Upper lobe of left lung (tissue), 6 donors: ENCODE results near the gene RBM39. TPM values are rescaled to one million over a fixed set of nuclear protein-coding genes. Genes with fewer than 3 reads are reported as not detected.
A peak's percentile ranks its signal among the peaks of the same experiment; 100 is the strongest.

ENCODE experiments used
- ATAC-seq, 2 donors: fragments of 200-7000 bp; cut with Tn5 transposase; one replicate each; pipeline ENCODE4 v1.9.1; 2022; ENCODE audit warnings: mild to moderate bottlenecking in 2 of 2, moderate library complexity in 2 of 2; ENCODE audit not compliant: low FRiP score in 2 of 2
- DNase-seq, 2 donors: peaks; one replicate each; pipeline ENCODE4 v3.0.0-alpha.2; 2019 to 2020
- H3K27ac ChIP-seq, 4 donors: fragments of 200-600 bp; sonication (generic); one replicate each; pipeline ENCODE4 v1.5.1; 2016 to 2019
- H3K27me3 ChIP-seq, 4 donors: fragments of 200-600 bp; sonication (generic); one replicate each; pipeline ENCODE4 v1.5.1; 2017 to 2019
- H3K36me3 ChIP-seq, 4 donors: fragments of 200-600 bp; sonication (generic); one replicate each; pipeline ENCODE4 v1.5.1; 2016 to 2019
- H3K4me1 ChIP-seq, 4 donors: fragments of 200-600 bp; sonication (generic); one replicate each; pipeline ENCODE4 v1.5.1; 2018 to 2019
- H3K4me3 ChIP-seq, 4 donors: fragments of 200-600 bp; sonication (generic); one replicate each; pipeline ENCODE4 v1.5.1; 2017 to 2019; ENCODE audit warnings: mild to moderate bottlenecking in 2 of 4, moderate library complexity in 1 of 4
- H3K9me3 ChIP-seq, 4 donors: fragments of 200-600 bp; sonication (generic); one replicate each; pipeline ENCODE4 v1.5.1; 2018 to 2019
- CTCF ChIP-seq, 6 experiments: fragments of 450-650 bp in 4 of 6; fragments of 200-600 bp in 2 of 6; sonication (generic) in 2 of 6; IDR thresholded peaks; one replicate each; pipeline ENCODE4 v1.5.1; 2016 to 2019; ENCODE audit warnings: antibody characterized with exemption in 6 of 6
- EP300 ChIP-seq, 4 donors: sonication (generic); formaldehyde crosslinking; IDR thresholded peaks; one replicate each; pipeline ENCODE4 v1.5.1; 2017; ENCODE audit warnings: antibody characterized with exemption in 4 of 4, control low read depth in 2 of 4
- POLR2A ChIP-seq, 4 donors: fragments of 450-650 bp; IDR thresholded peaks; one replicate each; pipeline ENCODE4 v1.5.1; 2016 to 2017; ENCODE audit warnings: antibody characterized with exemption in 4 of 4, mild to moderate bottlenecking in 2 of 4
- POLR2AphosphoS5 ChIP-seq, 2 donors: sonication (generic); formaldehyde crosslinking; IDR thresholded peaks; one replicate each; pipeline ENCODE4 v1.5.1; 2017; ENCODE audit warnings: antibody characterized with exemption in 2 of 2
- WGBS, 2 donors: methylation state at CpG; one replicate each; pipeline ENCODE4 v1.1.5; 2017 to 2018; 5-methylcytosine and 5-hydroxymethylcytosine counted together
- total RNA-seq, 6 donors: library from RNA; depleted of rRNA in 4 of 6; stranded (reverse); fragments of >200 nt in 4 of 6; gene quantifications; one replicate each; pipeline versions ENCODE4 v1.1.0 to v1.2.1, GENCODE V29; 2016 to 2021
- donor health status: DM: no; HTN: no; CAD: no; lungs with moderate emphysema.
- donor health status: DM: no; HTN: yes; CAD: no; lungs with severe emphysema.

The RBM39 gene
- total RNA-seq, 6 donors from 2014 or later, result 220 to 925 (median 266) TPM

GRCh38 chr20:35776513-35777101 is 34.5 kb upstream of the RBM39 start:
- TF ChIP-seq POLR2AphosphoS5 (IDR thresholded peaks at IDR 0.05) (no peak), EP300 (IDR thresholded peaks at IDR 0.05) (no peak), POLR2A (IDR thresholded peaks at IDR 0.05) (no peak)
- H3K27ac ChIP-seq, result peak overlapping the region in 1 of 4 donors; percentile 31
- no peaks in the 10 kb centered on the region for H3K9me3 ChIP-seq
- WGBS, 2 donors, result 66 to 70% methylated on average over 4 of the region's 4 CpGs
- H3K4me1 ChIP-seq, result peaks cover 26 to 51% (median 33%) of the 10 kb centered on the region in 4 donors
- DNase-seq (peak in 1 of 2 donors; percentile 29), ATAC-seq (no peak)
- no peaks in the 10 kb centered on the region for H3K27me3 ChIP-seq
- H3K36me3 ChIP-seq, result peaks cover 0 to 17% (median 0%) of the 10 kb centered on the region in 4 donors
- no peak overlapping the region for H3K4me3 ChIP-seq

- Histone ChIP-seq H3K27ac (peak overlapping the region in 2 of 4 donors; percentile 91 to 98), H3K9me3 (no peaks in the 10 kb centered on the region), H3K27me3 (no peaks in the 10 kb centered on the region), H3K36me3 (peaks cover 0 to 11% (median 0%) of the 10 kb centered on the region in 4 donors), H3K4me1 (peaks cover 44 to 70% (median 55%) of the 10 kb centered on the region in 4 donors), H3K4me3 (no peak overlapping the region)
- no peak for ATAC-seq
- WGBS, 2 donors, result 79 to 86% methylated on average over 1 of the region's 1 CpG
- no peak for TF ChIP-seq POLR2A (IDR thresholded peaks at IDR 0.05)
- no peak for TF ChIP-seq POLR2AphosphoS5 (IDR thresholded peaks at IDR 0.05)
- TF ChIP-seq EP300 (IDR thresholded peaks at IDR 0.05), result no peak
- no peak for TF ChIP-seq CTCF (IDR thresholded peaks at IDR 0.05)
- DNase-seq, result no peak
Observed at GRCh38 chr20:35774391-35774790, 32.3 kb upstream of the RBM39 start.

GRCh38 chr20:35773154-35773751 is 31.2 kb upstream of the RBM39 start:
- peak overlapping the region; percentile 89 to 98 (median 92) for H3K27ac ChIP-seq
- WGBS, 2 donors, result 25 to 29% methylated on average over 6 to 8 of the region's 8 CpGs
- no peaks in the 10 kb centered on the region for H3K9me3 ChIP-seq
- peak in 1 of 2 donors; percentile 4 for ATAC-seq
- TF ChIP-seq POLR2A (IDR thresholded peaks at IDR 0.05), result peak in 1 of 4 donors; percentile 49
- TF ChIP-seq EP300 (IDR thresholded peaks at IDR 0.05), result no peak
- TF ChIP-seq POLR2AphosphoS5 (IDR thresholded peaks at IDR 0.05), result peak; percentile 73 to 76
- peak in 1 of 2 donors; percentile 67 for DNase-seq
- H3K27me3 ChIP-seq, result no peaks in the 10 kb centered on the region
- H3K4me1 ChIP-seq, result peaks cover 54 to 81% (median 66%) of the 10 kb centered on the region in 4 donors
- H3K36me3 ChIP-seq, result peaks cover 0 to 8% (median 0%) of the 10 kb centered on the region in 4 donors
- H3K4me3 ChIP-seq, result peak overlapping the region in 3 of 4 donors; percentile 62 to 82 (median 70)

- DNase-seq (no peak), ATAC-seq (no peak)
- Histone ChIP-seq H3K27me3 (no peaks in the 10 kb centered on the region), H3K4me1 (peaks cover 61 to 86% (median 73%) of the 10 kb centered on the region in 4 donors), H3K36me3 (peaks cover 0 to 8% (median 0%) of the 10 kb centered on the region in 4 donors), H3K4me3 (peak overlapping the region; percentile 62 to 82 (median 67)), H3K27ac (peak overlapping the region; percentile 89 to 98 (median 92)), H3K9me3 (no peaks in the 10 kb centered on the region)
- 4 to 11% methylated on average over 8 of the region's 8 CpGs for WGBS, 2 donors
- no peak for TF ChIP-seq EP300 (IDR thresholded peaks at IDR 0.05)
- no peak for TF ChIP-seq CTCF (IDR thresholded peaks at IDR 0.05)
- TF ChIP-seq POLR2AphosphoS5 (IDR thresholded peaks at IDR 0.05), result no peak
- no peak for TF ChIP-seq POLR2A (IDR thresholded peaks at IDR 0.05)
Observed at GRCh38 chr20:35772563-35773058, 30.6 kb upstream of the RBM39 start.

- Histone ChIP-seq H3K36me3 (peaks cover 0 to 8% (median 0%) of the 10 kb centered on the region in 4 donors), H3K4me1 (peaks cover 64 to 86% (median 75%) of the 10 kb centered on the region in 4 donors), H3K4me3 (peak within 1 kb of the TSS; percentile 62 to 82 (median 67)), H3K27me3 (no peaks in the 10 kb centered on the region), H3K27ac (peak within 1 kb of the TSS; percentile 89 to 98 (median 93)), H3K9me3 (no peaks in the 10 kb centered on the region)
- TF ChIP-seq POLR2AphosphoS5 (IDR thresholded peaks at IDR 0.05), result peak; percentile 98 to 99
- TF ChIP-seq CTCF (IDR thresholded peaks at IDR 0.05), result peak in 4 of 6 experiments; percentile 68 to 86 (median 72)
- peak in 3 of 4 donors; percentile 83 to 89 (median 88) for TF ChIP-seq POLR2A (IDR thresholded peaks at IDR 0.05)
- peak; percentile 93 to 99 (median 98) for TF ChIP-seq EP300 (IDR thresholded peaks at IDR 0.05)
- WGBS, 2 donors, result 5 to 10% methylated on average over 15 to 39 of the region's 87 CpGs
- ATAC-seq (peak; percentile 91 to 95), DNase-seq (peak; percentile 99 to 100)
Observed at GRCh38 chr20:35771689-35772562, 29.9 kb upstream of the RBM39 start, which contains the start of gene PHF20. PHF20 (plus strand) TSS chr20:35772015; CDS start chr20:35801523, 29,508 bp downstream.
